EL (cell line): ENCODE results near the gene FUT8.

Experiments used
- DNase-seq: peaks from one replicate; pipeline ENCODE4 v3.0.0-alpha.2; 2016

Gene FUT8

GRCh38 chr14:65496178-65496993, 83.9 kb downstream of the FUT8 start:
- peak; percentile 12 for DNase-seq

GRCh38 chr14:65499138-65499537, 86.6 kb downstream of the FUT8 start:
- DNase-seq, result no peak

- DNase-seq, result no peak
Measured at GRCh38 chr14:65500075-65500474, 87.5 kb downstream of the FUT8 start.

- DNase-seq, result no peak
Measured at GRCh38 chr14:65501328-65501727, 88.8 kb downstream of the FUT8 start.

GRCh38 chr14:65502676-65503124, 90.2 kb downstream of the FUT8 start:
- DNase-seq, result peak; percentile 76

GRCh38 chr14:65503771-65504170, 91.2 kb downstream of the FUT8 start:
- DNase-seq, result no peak

GRCh38 chr14:65506801-65507200, 94.3 kb downstream of the FUT8 start:
- DNase-seq, result no peak

GRCh38 chr14:65509842-65510241, 97.3 kb downstream of the FUT8 start:
- no peak for DNase-seq

- no peak for DNase-seq
Measured at GRCh38 chr14:65513671-65514070, 101.1 kb downstream of the FUT8 start.

GRCh38 chr14:65517635-65518542, 105.4 kb downstream of the FUT8 start:
- DNase-seq, result no peak

- DNase-seq, result no peak
Measured at GRCh38 chr14:65528069-65528468, 115.5 kb downstream of the FUT8 start.

GRCh38 chr14:65531148-65531547, 118.6 kb downstream of the FUT8 start:
- no peak for DNase-seq

- no peak for DNase-seq
Measured at GRCh38 chr14:65533736-65534404, 121.3 kb downstream of the FUT8 start.

GRCh38 chr14:65536781-65537423, 124.4 kb downstream of the FUT8 start:
- no peak for DNase-seq

- no peak for DNase-seq
Measured at GRCh38 chr14:65548878-65549277, 136.3 kb downstream of the FUT8 start.

- DNase-seq, result no peak
Measured at GRCh38 chr14:65549429-65549828, 136.9 kb downstream of the FUT8 start.

GRCh38 chr14:65550779-65551643, 138.5 kb downstream of the FUT8 start:
- no peak for DNase-seq

- DNase-seq, result no peak
Measured at GRCh38 chr14:65552724-65553123, 140.2 kb downstream of the FUT8 start.

GRCh38 chr14:65554837-65555236, 142.3 kb downstream of the FUT8 start:
- DNase-seq, result no peak

- DNase-seq, result no peak
Measured at GRCh38 chr14:65555358-65555757, 142.8 kb downstream of the FUT8 start.

- no peak for DNase-seq
Measured at GRCh38 chr14:65558363-65558762, 145.8 kb downstream of the FUT8 start.
